IPS DF 6.9 (cell line): ENCODE measurements around the gene PPP2R5A.
"Not testable (repeated sequence)": the region's sequence is repeated elsewhere in the genome, so short reads cannot be mapped to it uniquely, and the experiment has no call there.

ENCODE experiments used
- DNase-seq: peaks from one replicate; pipeline ENCODE4 v3.0.0-alpha.2; 2013; ENCODE audit warnings: low read depth, low spot score
- H3K27ac ChIP-seq: one replicate; pipeline ENCODE4 v1.5.1; 2013; ENCODE audit warnings: low read length, control low read depth
- H3K27me3 ChIP-seq: 2 replicates; pipeline ENCODE4 v1.6.1; 2013; ENCODE audit warnings: mild to moderate bottlenecking, low read length; ENCODE audit not compliant: control insufficient read depth, insufficient read depth
- H3K36me3 ChIP-seq: 2 replicates; pipeline ENCODE4 v1.6.1; 2013; ENCODE audit warnings: low read length; ENCODE audit not compliant: control insufficient read depth, insufficient read depth
- H3K4me1 ChIP-seq: 2 replicates; pipeline ENCODE4 v1.6.1; 2013; ENCODE audit warnings: low read length; ENCODE audit not compliant: control insufficient read depth, insufficient read depth
- H3K4me3 ChIP-seq: 2 replicates; pipeline ENCODE4 v1.5.1; 2013; ENCODE audit warnings: mild to moderate bottlenecking, low read length
- H3K9me3 ChIP-seq: 2 replicates; pipeline ENCODE4 v1.6.1; 2013; ENCODE audit warnings: low read length, inconsistent platforms; ENCODE audit not compliant: control insufficient read depth, insufficient read depth
- WGBS: extraction: QIAGEN DNeasy Blood & Tissue Kit; methylation state at CpG from one replicate; pipeline ENCODE4 v1.1.7; 2013; ENCODE audit warnings: mixed read lengths, missing lambda C conversion rate; ENCODE audit not compliant: insufficient read length, insufficient coverage; 5-methylcytosine and 5-hydroxymethylcytosine counted together

Gene PPP2R5A

GRCh38 chr1:212379366-212379765 is 94.2 kb downstream of the PPP2R5A start:
- Histone ChIP-seq H3K36me3 (peaks cover 14% of the 10 kb centered on the region; the same call in 1 of the 2 replicates), H3K9me3 (no peaks in the 10 kb centered on the region), H3K27me3 (no peaks in the 10 kb centered on the region), H3K27ac (no peak overlapping the region), H3K4me3 (no peak overlapping the region), H3K4me1 (no peaks in the 10 kb centered on the region)
- no peak for DNase-seq
- WGBS, result no CpG with 5 or more reads among the region's 2 CpGs

- Histone ChIP-seq H3K36me3 (peaks cover 22% of the 10 kb centered on the region), H3K4me1 (no peaks in the 10 kb centered on the region), H3K9me3 (no peaks in the 10 kb centered on the region), H3K4me3 (no peak overlapping the region), H3K27me3 (no peaks in the 10 kb centered on the region), H3K27ac (no peak overlapping the region)
- no peak for DNase-seq
- no CpG with 5 or more reads among the region's 4 CpGs for WGBS
Measured at GRCh38 chr1:212381397-212382035, 96.3 kb downstream of the PPP2R5A start.

DNA sequence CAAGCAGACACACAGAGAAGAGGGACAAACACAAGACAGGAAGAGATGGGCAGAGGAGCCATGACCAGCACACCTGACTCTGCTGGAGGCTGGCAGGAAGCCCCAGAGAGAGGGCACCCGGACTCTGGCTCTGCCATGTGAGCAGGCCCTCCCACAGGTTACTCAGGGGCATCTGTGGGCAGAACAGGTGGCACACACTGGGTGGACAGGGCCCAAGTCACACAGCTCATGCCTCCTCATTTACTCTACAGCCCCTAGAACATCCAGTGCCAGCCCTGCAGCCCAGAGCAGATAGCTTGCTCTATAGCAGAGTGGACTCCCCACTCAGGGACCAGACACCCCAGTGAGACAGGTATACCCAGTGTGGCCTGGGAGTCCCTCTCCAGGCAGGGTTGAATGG is 100.8 kb downstream of the PPP2R5A start:
- Histone ChIP-seq H3K4me3 (no peak overlapping the region), H3K36me3 (peaks cover 12% of the 10 kb centered on the region), H3K27ac (no peak overlapping the region), H3K27me3 (no peaks in the 10 kb centered on the region), H3K9me3 (no peaks in the 10 kb centered on the region; the same call in 1 of the 2 replicates), H3K4me1 (no peaks in the 10 kb centered on the region)
- WGBS, result no CpG with 5 or more reads among the region's 1 CpG
- no peak for DNase-seq

- no peaks in the 10 kb centered on the region; the same call in 1 of the 2 replicates for H3K9me3 ChIP-seq
- WGBS, result no CpG with 5 or more reads among the region's 1 CpG
- no peaks in the 10 kb centered on the region for H3K27me3 ChIP-seq
- H3K27ac ChIP-seq, result no peak overlapping the region
- DNase-seq, result no peak
- peaks cover 12% of the 10 kb centered on the region for H3K36me3 ChIP-seq
- no peaks in the 10 kb centered on the region for H3K4me1 ChIP-seq
- H3K4me3 ChIP-seq, result no peak overlapping the region
Measured at GRCh38 chr1:212388985-212389716, 103.9 kb downstream of the PPP2R5A start.

- H3K27me3 ChIP-seq, H3K27ac ChIP-seq, H3K36me3 ChIP-seq, DNase-seq, H3K4me1 ChIP-seq, H3K9me3 ChIP-seq, H3K4me3 ChIP-seq: not testable (repeated sequence)
- no CpG with 5 or more reads among the region's 6 CpGs for WGBS
Measured at GRCh38 chr1:212395678-212396437, 110.6 kb downstream of the PPP2R5A start.

GRCh38 chr1:212396638-212397037 is 111.4 kb downstream of the PPP2R5A start:
- WGBS, result no CpG with 5 or more reads among the region's 3 CpGs
- no peak overlapping the region for H3K27ac ChIP-seq
- no peak for DNase-seq
- no peak overlapping the region for H3K4me3 ChIP-seq
- no peaks in the 10 kb centered on the region for H3K27me3 ChIP-seq
- no peaks in the 10 kb centered on the region for H3K9me3 ChIP-seq
- H3K36me3 ChIP-seq, result no peaks in the 10 kb centered on the region
- no peaks in the 10 kb centered on the region for H3K4me1 ChIP-seq

DNA sequence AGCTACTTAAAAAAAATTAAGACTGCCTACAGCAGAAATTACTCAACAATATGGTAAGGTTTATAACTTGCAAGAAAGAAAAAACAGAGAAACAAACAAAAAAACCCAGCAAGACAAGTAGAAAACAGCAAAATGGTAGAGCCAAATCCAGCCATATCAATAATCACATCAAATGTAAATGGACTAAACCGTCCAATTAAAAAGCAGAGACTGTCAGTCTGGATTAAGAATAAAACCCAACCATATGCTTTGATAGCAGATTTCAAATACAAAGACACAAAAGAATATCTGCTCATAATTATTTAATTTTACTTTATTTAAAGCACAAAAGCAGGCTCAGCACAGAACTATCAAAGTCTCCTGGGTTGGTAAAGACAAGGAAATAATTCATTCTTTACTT is 112.0 kb downstream of the PPP2R5A start:
- DNase-seq, result no peak
- H3K4me1 ChIP-seq, result no peaks in the 10 kb centered on the region
- no peaks in the 10 kb centered on the region for H3K9me3 ChIP-seq
- no peak overlapping the region for H3K27ac ChIP-seq
- no peaks in the 10 kb centered on the region for H3K36me3 ChIP-seq
- no CpG with 5 or more reads among the region's 1 CpG for WGBS
- no peaks in the 10 kb centered on the region for H3K27me3 ChIP-seq
- no peak overlapping the region for H3K4me3 ChIP-seq

GRCh38 chr1:212401042-212401441 is 115.8 kb downstream of the PPP2R5A start:
- no peak overlapping the region for H3K27ac ChIP-seq
- H3K9me3 ChIP-seq, result no peaks in the 10 kb centered on the region
- no peaks in the 10 kb centered on the region for H3K27me3 ChIP-seq
- H3K4me1 ChIP-seq, result no peaks in the 10 kb centered on the region
- H3K4me3 ChIP-seq, result no peak overlapping the region
- peaks cover 7% of the 10 kb centered on the region; the same call in 1 of the 2 replicates for H3K36me3 ChIP-seq
- no peak for DNase-seq
- no CpG with 5 or more reads among the region's 4 CpGs for WGBS

GRCh38 chr1:212401838-212402582 is 116.8 kb downstream of the PPP2R5A start:
- no peak overlapping the region for H3K27ac ChIP-seq
- H3K9me3 ChIP-seq, result no peaks in the 10 kb centered on the region
- WGBS, result no CpG with 5 or more reads among the region's 7 CpGs
- no peak overlapping the region for H3K4me3 ChIP-seq
- H3K36me3 ChIP-seq, result peaks cover 10% of the 10 kb centered on the region; the same call in 1 of the 2 replicates
- no peaks in the 10 kb centered on the region for H3K27me3 ChIP-seq
- DNase-seq, result no peak
- H3K4me1 ChIP-seq, result no peaks in the 10 kb centered on the region
